Progenitor cell of endocrine pancreas (in vitro differentiated cells): ENCODE data around the gene PTPRT. TPM values are rescaled to one million over a fixed set of nuclear protein-coding genes. Genes with fewer than 3 reads are reported as not detected.

ENCODE experiments used
- DNase-seq: peaks from one replicate; pipeline ENCODE4 v3.0.0; 2021; ENCODE audit warnings: low spot score; ENCODE audit not compliant: unreplicated experiment
- H3K27ac Mint-ChIP-seq: 2 replicates; pipeline ENCODE4 v1.8.0; 2021; ENCODE audit warnings: mild to moderate bottlenecking, moderate library complexity, mixed read lengths
- H3K27me3 Mint-ChIP-seq: 2 replicates; pipeline ENCODE4 v1.8.0; 2021; ENCODE audit warnings: mixed read lengths
- H3K36me3 Mint-ChIP-seq: 2 replicates; pipeline ENCODE4 v1.8.0; 2022; ENCODE audit warnings: mixed read lengths; ENCODE audit not compliant: insufficient read depth
- H3K4me1 Mint-ChIP-seq: 2 replicates; pipeline ENCODE4 v1.8.0; 2021; ENCODE audit warnings: low read depth, mixed read lengths
- H3K4me3 Mint-ChIP-seq: 2 replicates; pipeline ENCODE4 v1.8.0; 2021; ENCODE audit warnings: low read depth, mild to moderate bottlenecking, moderate library complexity, mixed read lengths
- H3K9me3 Mint-ChIP-seq: 2 replicates; pipeline ENCODE4 v1.8.0; 2021; ENCODE audit warnings: low read depth, mixed read lengths
- total RNA-seq: library from RNA; stranded (reverse); gene quantifications from 2 replicates; pipeline ENCODE4 v1.2.1, GENCODE V29; 2021
- TF ChIP-seq, protein P1 (sequence below): fragments of 200-600 bp; sonication (generic); IDR thresholded peaks from one replicate; pipeline ENCODE4 v1.5.0; 2021; ENCODE audit warnings: antibody characterized with exemption, mild to moderate bottlenecking; ENCODE audit not compliant: unreplicated experiment

The PTPRT gene
- total RNA-seq, 1 donor from 2014 or later, result 65.9 TPM

- Mint-ChIP-seq H3K27me3 (no peaks in the 10 kb centered on the region), H3K36me3 (peaks cover 13% of the 10 kb centered on the region), H3K27ac (no peak overlapping the region), H3K9me3 (peaks cover 6% of the 10 kb centered on the region), H3K4me1 (peaks cover 49% of the 10 kb centered on the region), H3K4me3 (no peak overlapping the region)
- TF ChIP-seq, protein P1, sequence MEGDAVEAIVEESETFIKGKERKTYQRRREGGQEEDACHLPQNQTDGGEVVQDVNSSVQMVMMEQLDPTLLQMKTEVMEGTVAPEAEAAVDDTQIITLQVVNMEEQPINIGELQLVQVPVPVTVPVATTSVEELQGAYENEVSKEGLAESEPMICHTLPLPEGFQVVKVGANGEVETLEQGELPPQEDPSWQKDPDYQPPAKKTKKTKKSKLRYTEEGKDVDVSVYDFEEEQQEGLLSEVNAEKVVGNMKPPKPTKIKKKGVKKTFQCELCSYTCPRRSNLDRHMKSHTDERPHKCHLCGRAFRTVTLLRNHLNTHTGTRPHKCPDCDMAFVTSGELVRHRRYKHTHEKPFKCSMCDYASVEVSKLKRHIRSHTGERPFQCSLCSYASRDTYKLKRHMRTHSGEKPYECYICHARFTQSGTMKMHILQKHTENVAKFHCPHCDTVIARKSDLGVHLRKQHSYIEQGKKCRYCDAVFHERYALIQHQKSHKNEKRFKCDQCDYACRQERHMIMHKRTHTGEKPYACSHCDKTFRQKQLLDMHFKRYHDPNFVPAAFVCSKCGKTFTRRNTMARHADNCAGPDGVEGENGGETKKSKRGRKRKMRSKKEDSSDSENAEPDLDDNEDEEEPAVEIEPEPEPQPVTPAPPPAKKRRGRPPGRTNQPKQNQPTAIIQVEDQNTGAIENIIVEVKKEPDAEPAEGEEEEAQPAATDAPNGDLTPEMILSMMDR, result no peak
- DNase-seq, result no peak
Measured at GRCh38 chr20:42978184-42978974, 211.3 kb downstream of the PTPRT start.

DNA sequence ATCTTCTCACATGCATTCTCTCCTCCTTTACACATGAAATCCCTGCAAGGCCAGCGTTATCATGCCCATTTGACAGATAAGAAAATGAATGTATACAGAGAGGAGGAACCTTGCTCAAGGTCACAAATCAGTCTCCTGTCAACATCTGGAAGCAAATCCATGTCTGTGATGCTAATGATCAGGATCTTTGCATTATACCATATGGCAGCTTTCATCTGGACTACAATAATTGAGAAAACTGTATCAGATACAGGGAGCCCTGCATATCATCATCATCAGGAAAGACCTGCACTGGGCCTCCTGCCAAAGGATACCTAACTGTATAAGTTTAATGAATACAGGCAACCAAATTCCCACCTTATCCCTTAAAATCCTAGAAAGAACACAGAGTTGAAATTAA, 213.7 kb downstream of the PTPRT start:
- TF ChIP-seq, protein P1, result no peak
- Mint-ChIP-seq H3K4me1 (peaks cover 44% of the 10 kb centered on the region), H3K9me3 (peaks cover 6% of the 10 kb centered on the region), H3K27ac (no peak overlapping the region), H3K4me3 (no peak overlapping the region), H3K36me3 (peaks cover 3% of the 10 kb centered on the region), H3K27me3 (no peaks in the 10 kb centered on the region)
- no peak for DNase-seq

DNA sequence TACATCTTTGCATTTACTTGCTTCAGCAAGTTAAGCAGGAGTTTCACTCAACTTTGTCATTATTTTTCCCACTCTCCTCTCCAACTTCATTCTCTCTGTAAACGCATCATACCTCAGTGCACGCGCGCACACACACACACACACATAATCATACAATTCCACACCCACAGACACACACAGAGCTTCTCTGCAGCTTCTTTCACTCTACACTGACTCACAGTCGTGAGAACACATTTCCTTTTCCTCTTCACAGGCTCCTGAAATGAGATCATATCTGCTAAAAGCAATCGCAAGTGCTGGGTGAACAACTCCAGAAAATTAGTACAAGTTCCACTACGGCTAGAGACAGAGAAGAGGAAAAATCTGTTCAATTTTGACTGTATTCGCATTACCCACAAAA, 215.4 kb downstream of the PTPRT start:
- H3K9me3 Mint-ChIP-seq, result peaks cover 6% of the 10 kb centered on the region
- peaks cover 3% of the 10 kb centered on the region for H3K36me3 Mint-ChIP-seq
- no peaks in the 10 kb centered on the region for H3K27me3 Mint-ChIP-seq
- TF ChIP-seq, protein P1, result no peak
- no peak for DNase-seq
- H3K4me1 Mint-ChIP-seq, result peaks cover 32% of the 10 kb centered on the region
- H3K27ac Mint-ChIP-seq, result peak overlapping the region; percentile 34
- no peak overlapping the region for H3K4me3 Mint-ChIP-seq

GRCh38 chr20:42972591-42972990, 217.1 kb downstream of the PTPRT start:
- peaks cover 9% of the 10 kb centered on the region for H3K9me3 Mint-ChIP-seq
- H3K4me1 Mint-ChIP-seq, result peaks cover 28% of the 10 kb centered on the region
- H3K27me3 Mint-ChIP-seq, result no peaks in the 10 kb centered on the region
- TF ChIP-seq, protein P1, result no peak
- no peak overlapping the region for H3K27ac Mint-ChIP-seq
- H3K36me3 Mint-ChIP-seq, result peaks cover 7% of the 10 kb centered on the region
- H3K4me3 Mint-ChIP-seq, result no peak overlapping the region
- no peak for DNase-seq

GRCh38 chr20:42968746-42969145, 221.0 kb downstream of the PTPRT start:
- no peak for DNase-seq
- Mint-ChIP-seq H3K4me1 (peaks cover 22% of the 10 kb centered on the region), H3K27me3 (no peaks in the 10 kb centered on the region), H3K9me3 (peaks cover 17% of the 10 kb centered on the region), H3K36me3 (peaks cover 9% of the 10 kb centered on the region), H3K27ac (no peak overlapping the region), H3K4me3 (no peak overlapping the region)
- TF ChIP-seq, protein P1, result no peak
